A549 (cell line): ENCODE measurements around the gene DAD1. TPM values are rescaled to one million over a fixed set of nuclear protein-coding genes. Genes with fewer than 3 reads are reported as not detected.

Experiments
- ATAC-seq, 2 experiments: fragments of 200-7000 bp in 1 of 2; fragments of >200 bp in 1 of 2; cut with Nextera tagmentation in 1 of 2; cut with Tn5 transposase in 1 of 2; 3 replicates each; pipeline versions ENCODE4 v1.8.0 to v1.9.1; 2018 to 2020; ENCODE audit warnings: mild to moderate bottlenecking in 1 of 2, moderate library complexity in 1 of 2
- CTCF ChIA-PET: fragments of 300-600 bp; sonication (Branson Sonifier 250); formaldehyde crosslinking; extraction: SDS; loops from one replicate; lab custom pipeline; 2021; ENCODE audit warnings: antibody characterized with exemption, inconsistent platforms; lab: Yijun Ruan, JAX
- POLR2A ChIA-PET: fragments of 350-600 bp; formaldehyde crosslinking; extraction: SDS; loops from one replicate; lab custom pipeline; 2021; ENCODE audit warnings: antibody characterized with exemption, inconsistent platforms; lab: Yijun Ruan, JAX
- DNase-seq, 2 experiments: peaks; one replicate each; pipeline versions ENCODE4 v3.0.0 to v3.0.0-alpha.2; 2011 to 2016; ENCODE audit warnings: low read depth in 1 of 2, low spot score in 1 of 2
- FAIRE-seq: peaks from 2 replicates; lab custom pipeline; 2011; peaks lifted over from hg19 to GRCh38; lab: Jason Lieb, UNC
- H3K27ac ChIP-seq, 2 experiments: fragments of >200 bp; sonication (Bioruptor Twin); formaldehyde crosslinking; 3 replicates each; pipeline ENCODE4 v1.5.1; 2016 to 2017
- H3K4me1 ChIP-seq: fragments of >200 bp; sonication (Bioruptor Twin); formaldehyde crosslinking; 3 replicates; pipeline ENCODE4 v1.6.1; 2016
- H3K4me2 ChIP-seq: fragments of >200 bp; sonication (Bioruptor Twin); formaldehyde crosslinking; 3 replicates; pipeline ENCODE4 v1.6.1; 2016
- H3K4me3 ChIP-seq: fragments of >200 bp; sonication (Bioruptor Twin); formaldehyde crosslinking; 3 replicates; pipeline ENCODE4 v1.5.1; 2016
- H3K9me3 ChIP-seq: fragments of >200 bp; sonication (Bioruptor Twin); formaldehyde crosslinking; 3 replicates; pipeline ENCODE4 v1.6.1; 2016
- BCL3 ChIP-seq: fragments of >200 bp; sonication (Bioruptor Twin); formaldehyde crosslinking; IDR thresholded peaks from 3 replicates; pipeline ENCODE4 v1.6.1; 2016
- E2F6 ChIP-seq: IDR thresholded peaks from 2 replicates; pipeline ENCODE4 v1.6.1; 2012; ENCODE audit warnings: low read depth, borderline replicate concordance
- EHF ChIP-seq: fragments of 250-450 bp; sonication (Bioruptor Pico); IDR thresholded peaks from 2 replicates; pipeline ENCODE4 v1.5.0; 2020; ENCODE audit warnings: mild to moderate bottlenecking
- ELK1 ChIP-seq: fragments of 150-350 bp; IDR thresholded peaks from 2 replicates; pipeline ENCODE4 v1.6.1; 2014; ENCODE audit warnings: low read depth, mild to moderate bottlenecking, low read length
- FOSB ChIP-seq: fragments of 250-450 bp; sonication (Bioruptor Pico); IDR thresholded peaks from 2 replicates; pipeline ENCODE4 v1.5.0; 2020; ENCODE audit warnings: mild to moderate bottlenecking, moderate library complexity
- HDAC2 ChIP-seq: fragments of 200-600 bp; sonication (generic); IDR thresholded peaks from 2 replicates; pipeline ENCODE4 v1.6.1; 2016
- HES2 ChIP-seq: fragments of >200 bp; sonication (Bioruptor Twin); formaldehyde crosslinking; IDR thresholded peaks from 2 replicates; pipeline ENCODE4 v1.6.1; 2016
- HOXB13 ChIP-seq: fragments of 250-450 bp; sonication (Bioruptor Pico); IDR thresholded peaks from 2 replicates; pipeline ENCODE4 v1.5.0; 2020; ENCODE audit warnings: low read depth, mild to moderate bottlenecking, moderate library complexity
- KDM1A ChIP-seq: fragments of 200-600 bp; sonication (generic); IDR thresholded peaks from 2 replicates; pipeline ENCODE4 v1.6.1; 2016; ENCODE audit warnings: low read depth, mild to moderate bottlenecking
- MAZ ChIP-seq: fragments of 150-350 bp; IDR thresholded peaks from 2 replicates; pipeline ENCODE4 v1.6.1; 2014; ENCODE audit warnings: antibody characterized with exemption, low read depth, low read length, borderline replicate concordance
- NR3C1 ChIP-seq: fragments of >200 bp; sonication (Bioruptor Twin); formaldehyde crosslinking; IDR thresholded peaks from 3 replicates; pipeline ENCODE4 v1.6.1; 2017
- PBX3 ChIP-seq: IDR thresholded peaks from 2 replicates; pipeline ENCODE4 v1.6.1; 2012
- PHF8 ChIP-seq: fragments of 200-600 bp; sonication (generic); IDR thresholded peaks from 2 replicates; pipeline ENCODE4 v1.6.1; 2016; ENCODE audit warnings: low read depth, mild to moderate bottlenecking, antibody characterized with exemption, moderate library complexity, borderline replicate concordance
- POLR2A ChIP-seq: IDR thresholded peaks from 2 replicates; pipeline ENCODE4 v1.6.1; 2012; ENCODE audit warnings: mild to moderate bottlenecking, low read length
- RFX5 ChIP-seq: fragments of 450-650 bp; IDR thresholded peaks from 2 replicates; pipeline ENCODE4 v1.7.1; 2014; ENCODE audit warnings: antibody characterized with exemption, mild to moderate bottlenecking, moderate library complexity
- ZC3H11A ChIP-seq: fragments of 450-650 bp; IDR thresholded peaks from 2 replicates; pipeline ENCODE4 v1.6.1; 2014; ENCODE audit warnings: antibody characterized with exemption, mild to moderate bottlenecking
- WGBS: methylation state at CpG from one replicate; pipeline ENCODE4 v1.1.6; 2017; ENCODE audit errors: missing lambda C conversion rate; 5-methylcytosine and 5-hydroxymethylcytosine counted together
- polyA plus RNA-seq, 4 experiments: library from polyadenylated mRNA; depleted of rRNA in 3 of 4; stranded (reverse); fragments of >200 nt; fragmentation: RNase III in 1 of 4; extraction: RNeasy Plus Mini Kit Qiagen cat#74134 plus additional on column Dnase treatment in 1 of 4; gene quantifications; 2 replicates in 3 of 4; 3 replicates in 1 of 4; pipeline ENCODE4 v1.2.3, GENCODE V29; 2011 to 2017

Gene DAD1
- polyA plus RNA-seq, 2 of the 4 experiments (the other 2 are of a cell fraction) = 317 to 474 TPM

GRCh38 chr14:22552001-22552826 lies 36.8 kb downstream of the DAD1 start:
- no peak for FAIRE-seq
- Histone ChIP-seq H3K4me3 (no peak overlapping the region), H3K27ac (no peak overlapping the region), H3K4me1 (peaks cover under 1% of the 10 kb centered on the region; the same call in 1 of the 3 replicates), H3K9me3 (no peaks in the 10 kb centered on the region), H3K4me2 (no peak overlapping the region)
- TF ChIP-seq MAZ (no peak), HDAC2 (no peak), RFX5 (no peak), HOXB13 (no peak), PHF8 (no peak), FOSB (CRISPR knock-in tag) (no peak), BCL3 (no peak), POLR2A (no peak), EHF (CRISPR knock-in tag) (no peak), NR3C1 (no peak), HES2 (no peak), PBX3 (no peak), ZC3H11A (no peak)
- CTCF ChIA-PET = interaction anchor here (0.8 to 5.6 kb wide), 17 partner anchors 10 to 506 kb away, joined by 3 to 117 read pairs (median 5); no protein-coding TSS in a partner anchor
- no peak for ATAC-seq
- POLR2A ChIA-PET = no interaction called here
- 53% methylated on average over 12 of the region's 13 CpGs for WGBS
- no peak for DNase-seq

- H3K4me3 ChIP-seq = no peak overlapping the region
- CTCF ChIA-PET = interaction anchor here (0.9 to 2.4 kb wide), 9 partner anchors 11 to 302 kb away, joined by 3 to 8 read pairs (median 7); no protein-coding TSS in a partner anchor
- H3K9me3 ChIP-seq = no peaks in the 10 kb centered on the region
- POLR2A ChIA-PET = no interaction called here
- ATAC-seq (no peak), DNase-seq (no peak), FAIRE-seq (no peak)
- no peak overlapping the region for H3K27ac ChIP-seq
- H3K4me2 ChIP-seq = no peak overlapping the region
- H3K4me1 ChIP-seq = no peaks in the 10 kb centered on the region
- TF ChIP-seq ELK1 = no peak
- no peak for TF ChIP-seq KDM1A
- 58% methylated on average over 5 of the region's 5 CpGs for WGBS
Observed at GRCh38 chr14:22551605-22551997, 37.4 kb downstream of the DAD1 start.

- no peak for DNase-seq
- no peak overlapping the region for H3K4me2 ChIP-seq
- POLR2A ChIA-PET = no interaction called here
- H3K4me1 ChIP-seq = no peaks in the 10 kb centered on the region
- no peaks in the 10 kb centered on the region for H3K9me3 ChIP-seq
- no peak for FAIRE-seq
- TF ChIP-seq E2F6 = no peak
- no peak overlapping the region for H3K27ac ChIP-seq
- 62% methylated on average over 11 of the region's 11 CpGs for WGBS
- CTCF ChIA-PET = interaction anchor here (1.0 to 2.1 kb wide), 8 partner anchors 9 to 303 kb away, joined by 3 to 8 read pairs (median 4); no protein-coding TSS in a partner anchor
- ATAC-seq = no peak
- no peak overlapping the region for H3K4me3 ChIP-seq
Observed at GRCh38 chr14:22549981-22550673, 38.9 kb downstream of the DAD1 start.
